Measurements from ENCODE around the gene LIPC.

Gene LIPC

DNA sequence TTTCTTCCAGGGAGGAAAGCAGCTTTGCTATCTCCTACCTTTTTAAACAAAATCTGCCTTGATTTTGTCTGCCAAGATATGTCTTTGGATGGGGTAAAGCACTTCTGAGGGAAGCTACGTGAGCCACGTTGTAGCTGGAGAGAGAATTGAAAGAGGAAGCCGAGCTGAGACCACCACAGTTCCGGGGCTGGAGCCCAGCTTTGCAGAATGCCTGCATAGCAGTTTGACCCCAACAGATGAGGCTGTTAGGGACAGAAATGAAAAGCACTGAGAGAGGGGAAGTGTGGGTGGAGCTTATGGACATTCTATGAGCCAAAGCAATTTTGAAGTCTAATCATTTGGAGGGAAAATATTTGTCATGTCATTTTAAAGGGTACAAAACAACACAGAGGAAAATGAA lies 45.4 kb downstream of the LIPC start:
- no peak for DNase-seq

DNA sequence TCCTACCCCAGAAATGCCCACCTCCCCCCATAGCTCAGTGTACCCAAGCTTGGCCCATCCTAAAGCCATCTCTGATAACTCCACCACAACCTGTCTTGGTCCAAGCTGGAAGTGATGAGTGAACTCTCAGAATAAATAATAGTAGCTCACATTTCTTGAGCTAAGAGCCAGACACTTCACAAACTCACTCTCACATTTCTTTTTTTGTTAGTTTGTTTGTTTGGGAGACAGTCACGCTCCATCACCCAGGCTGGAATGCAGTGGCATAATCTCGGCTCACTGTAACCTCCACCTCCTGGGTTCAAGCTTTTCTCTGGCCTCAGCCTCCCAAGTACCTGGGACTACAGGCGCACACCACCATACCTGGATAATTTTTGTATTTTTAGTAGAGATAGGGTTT lies 46.2 kb downstream of the LIPC start:
- DNase-seq: no peak

DNA sequence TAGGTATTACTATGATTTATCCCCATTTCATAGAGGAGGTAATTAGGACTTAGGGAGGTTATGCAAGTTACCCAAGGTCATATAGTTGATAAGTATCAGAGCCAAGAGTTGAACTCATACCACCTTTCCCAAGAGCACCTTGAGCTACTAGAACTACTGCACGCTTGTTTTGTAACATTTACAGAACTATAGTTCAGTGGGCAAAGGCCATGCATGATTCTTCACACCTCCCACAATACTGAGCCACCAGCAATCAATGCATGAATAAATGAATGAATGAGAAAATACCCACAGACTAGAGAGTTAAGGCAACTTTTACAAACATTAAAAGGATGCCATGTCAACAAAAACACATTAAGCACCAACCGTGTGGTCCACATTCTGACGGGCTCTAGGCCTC lies 46.8 kb downstream of the LIPC start:
- no peak for DNase-seq

DNA sequence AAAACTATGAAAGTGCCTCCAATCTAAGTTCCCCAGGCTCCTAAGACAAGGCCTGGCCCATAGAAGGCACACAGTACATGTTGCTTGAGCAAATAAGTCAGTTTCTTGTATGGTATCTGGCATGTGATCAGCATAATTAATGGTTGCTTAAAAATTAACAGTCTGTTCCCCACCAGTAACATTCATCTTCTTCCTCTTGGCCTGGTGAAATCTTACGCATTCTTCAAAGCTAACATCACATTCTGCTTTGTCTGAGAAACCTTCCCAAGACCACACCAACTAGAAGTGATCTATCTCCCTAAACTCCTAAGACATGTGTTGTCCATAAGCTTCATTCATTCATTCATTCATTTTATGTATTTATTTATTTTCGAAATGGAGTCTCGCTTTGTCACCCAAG lies 48.1 kb downstream of the LIPC start:
- DNase-seq: no peak

DNA sequence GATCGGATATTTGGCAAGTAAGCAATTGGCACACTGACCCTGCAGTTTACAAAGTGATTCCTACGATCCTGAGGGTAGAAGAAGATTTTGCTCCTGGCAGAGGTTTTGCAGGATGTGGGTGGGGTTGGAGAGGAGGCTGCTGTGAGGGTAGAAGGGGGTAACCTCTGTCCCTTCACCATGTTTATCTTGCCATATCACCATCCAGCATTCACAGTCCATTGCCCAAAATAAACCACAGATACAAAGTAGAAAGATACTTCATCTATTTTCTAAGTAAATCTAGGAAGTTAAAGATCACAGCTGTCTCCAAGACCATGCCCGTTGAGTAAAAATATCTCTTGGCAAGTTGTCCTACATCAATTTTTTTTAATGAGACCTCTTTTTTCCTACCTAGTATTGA lies 51.6 kb downstream of the LIPC start:
- no peak for DNase-seq

DNA sequence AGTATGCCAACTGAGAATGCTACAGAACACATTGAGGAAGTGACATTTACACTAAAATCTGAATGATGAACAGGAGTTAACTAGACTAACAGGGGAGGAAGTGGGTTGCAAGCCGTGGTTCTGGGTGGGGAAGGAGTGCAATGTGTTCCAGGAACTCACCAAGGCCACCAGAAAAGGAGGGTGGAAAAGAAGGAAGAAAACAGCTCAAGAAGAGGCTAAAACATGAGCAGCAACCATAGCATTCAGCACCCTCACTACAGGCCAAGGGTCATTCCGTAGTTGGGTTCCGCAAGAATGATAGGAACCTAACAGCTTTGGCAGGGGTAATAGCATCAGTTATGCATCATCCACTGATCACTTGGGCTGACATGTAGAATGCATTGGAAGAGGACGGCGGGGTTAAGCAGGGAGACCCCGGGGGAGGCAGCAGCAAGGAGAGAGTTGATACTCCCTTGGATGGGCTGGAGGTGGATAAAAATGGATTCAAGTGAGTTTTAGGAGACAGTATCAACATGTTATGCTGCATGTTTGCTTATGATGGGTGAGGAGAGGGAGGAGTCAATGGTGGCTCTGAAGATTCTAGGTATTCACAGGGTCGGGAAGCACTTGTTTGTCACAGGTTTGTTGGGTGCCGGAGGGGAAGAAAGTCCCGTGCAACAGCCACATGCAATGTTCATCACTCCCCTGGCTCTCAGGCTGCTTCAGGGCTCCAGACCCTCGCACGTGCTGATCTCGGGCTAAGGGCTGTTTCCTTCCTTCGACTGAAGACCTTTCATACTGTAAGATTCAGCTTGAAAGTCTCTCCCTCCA lies 53.2 kb downstream of the LIPC start:
- peak in 1 of 2 experiments; percentile 22 for DNase-seq

DNA sequence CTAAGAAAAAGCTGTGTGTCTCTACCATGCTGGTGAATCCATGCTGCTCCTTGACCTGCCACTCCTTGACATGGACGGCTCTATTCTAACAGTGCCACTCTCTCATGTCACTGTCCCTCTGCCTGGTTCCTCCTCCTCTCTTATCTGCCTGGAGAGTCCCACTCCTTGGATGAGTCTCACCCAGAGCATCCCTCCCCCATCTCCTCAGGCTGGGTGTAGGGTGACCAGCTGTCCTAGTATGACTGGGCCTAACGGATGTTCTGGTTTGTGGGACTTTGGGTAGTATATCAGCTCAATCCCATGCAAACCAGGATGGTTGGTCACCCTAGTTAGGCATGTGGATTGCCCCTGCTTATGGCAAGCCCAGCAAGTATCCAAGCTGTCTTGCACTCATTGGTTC lies 54.3 kb downstream of the LIPC start:
- DNase-seq: no peak

DNA sequence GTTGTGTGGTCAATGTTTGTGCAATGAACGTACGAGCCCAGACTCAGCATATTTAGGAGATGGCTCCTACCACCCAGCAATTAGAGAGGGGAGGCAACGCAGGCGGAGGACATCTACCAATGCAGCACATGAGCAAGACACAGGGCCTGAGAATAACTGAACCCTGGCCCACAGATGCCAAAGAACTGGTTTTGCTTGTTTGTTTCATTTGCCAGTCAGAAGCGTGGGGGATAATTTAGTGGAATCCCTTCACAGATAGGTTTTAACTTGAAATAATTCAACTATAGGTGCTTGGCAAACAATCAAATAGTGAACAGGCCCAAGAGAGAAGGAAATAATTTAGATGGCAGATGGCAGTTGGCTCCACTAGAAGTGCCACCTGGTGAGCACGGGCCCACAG lies 54.8 kb downstream of the LIPC start:
- no peak for DNase-seq

DNA sequence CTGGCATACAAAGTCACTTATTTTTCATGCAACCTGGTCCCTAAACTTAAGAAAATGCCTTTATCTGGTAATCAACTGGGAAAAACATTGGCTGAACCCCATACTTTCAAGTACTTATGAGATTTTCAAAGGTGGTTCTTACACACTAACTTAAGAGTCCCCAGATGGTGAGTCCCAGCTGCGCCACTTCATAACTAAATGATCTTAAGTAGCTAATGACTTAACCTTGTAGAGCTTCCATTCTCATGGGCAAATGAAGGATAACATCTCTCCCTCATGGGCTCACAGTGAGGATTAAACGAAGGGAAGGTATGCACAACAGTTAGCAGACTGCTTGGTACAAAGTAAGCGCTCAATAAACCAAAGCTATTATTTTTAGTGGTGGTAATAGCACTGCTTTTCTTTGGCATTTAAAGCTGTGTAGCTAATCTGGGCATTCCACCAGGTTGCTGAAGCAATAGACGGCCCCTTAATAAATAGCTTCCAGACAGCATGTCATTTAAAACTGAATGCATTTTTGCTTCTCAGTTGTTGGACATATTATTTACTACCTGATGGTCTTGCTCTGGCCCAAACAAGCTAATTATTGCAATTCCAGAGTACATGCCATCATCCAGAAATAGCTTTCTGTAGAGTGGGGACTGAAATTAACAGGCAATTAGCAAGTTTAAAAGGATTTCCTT lies 55.4 kb downstream of the LIPC start:
- no peak for DNase-seq

DNA sequence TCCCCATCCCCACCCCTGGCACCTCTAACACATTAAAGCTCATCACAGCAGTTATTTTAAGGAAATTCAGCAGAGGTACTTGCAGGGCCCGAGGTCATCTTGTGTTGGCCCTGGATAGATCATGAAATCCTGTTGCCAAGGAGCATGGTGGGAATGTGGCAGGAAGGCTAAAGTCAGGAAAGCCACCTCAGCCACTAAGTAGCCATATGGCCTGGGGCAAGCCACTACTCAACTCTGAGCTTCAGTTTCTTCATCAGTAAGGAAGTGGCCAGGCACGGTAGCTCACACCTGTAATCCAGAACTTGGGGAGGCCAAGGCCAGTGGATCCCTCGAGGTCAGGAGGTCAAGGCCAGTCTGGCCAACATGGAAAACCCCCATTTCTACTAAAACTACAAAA lies 55.9 kb downstream of the LIPC start:
- no peak for DNase-seq

DNA sequence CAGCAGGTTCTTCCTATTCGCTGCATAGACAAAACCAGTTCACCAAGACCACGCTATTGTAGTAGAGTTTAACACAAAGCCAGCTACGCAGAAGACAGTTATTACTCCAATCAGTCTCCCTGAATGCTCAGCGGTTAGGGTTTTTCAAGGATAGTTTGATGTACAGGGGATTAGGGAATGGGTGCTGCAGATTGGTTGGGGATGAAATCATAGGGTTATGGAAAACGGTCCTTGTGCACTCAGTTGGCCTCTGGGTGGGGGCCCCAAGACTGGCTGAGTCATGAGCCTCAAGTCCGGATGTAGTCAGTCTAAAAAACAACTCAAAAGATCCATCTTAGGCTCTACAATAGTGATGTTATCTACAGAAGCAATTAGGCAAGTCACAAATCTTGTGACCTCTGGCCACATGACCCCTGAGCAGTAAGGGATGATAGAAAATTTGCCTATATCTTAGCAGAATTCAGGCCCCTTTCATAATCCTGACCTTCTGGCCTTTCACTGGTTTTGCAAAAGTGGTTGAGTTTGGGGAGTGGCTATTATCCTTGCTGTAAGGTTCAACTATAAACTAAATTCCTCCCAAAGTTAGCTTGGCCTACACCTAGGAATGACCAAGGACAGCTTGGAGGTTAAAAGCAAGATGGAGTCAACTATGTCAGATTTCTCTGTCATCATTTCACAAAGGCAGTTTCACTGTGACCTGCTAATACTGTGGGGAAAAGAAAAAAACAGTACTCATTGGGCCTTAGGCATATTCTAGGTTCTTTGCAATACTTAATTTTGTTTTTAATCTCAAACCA lies 57.7 kb downstream of the LIPC start:
- DNase-seq: no peak

DNA sequence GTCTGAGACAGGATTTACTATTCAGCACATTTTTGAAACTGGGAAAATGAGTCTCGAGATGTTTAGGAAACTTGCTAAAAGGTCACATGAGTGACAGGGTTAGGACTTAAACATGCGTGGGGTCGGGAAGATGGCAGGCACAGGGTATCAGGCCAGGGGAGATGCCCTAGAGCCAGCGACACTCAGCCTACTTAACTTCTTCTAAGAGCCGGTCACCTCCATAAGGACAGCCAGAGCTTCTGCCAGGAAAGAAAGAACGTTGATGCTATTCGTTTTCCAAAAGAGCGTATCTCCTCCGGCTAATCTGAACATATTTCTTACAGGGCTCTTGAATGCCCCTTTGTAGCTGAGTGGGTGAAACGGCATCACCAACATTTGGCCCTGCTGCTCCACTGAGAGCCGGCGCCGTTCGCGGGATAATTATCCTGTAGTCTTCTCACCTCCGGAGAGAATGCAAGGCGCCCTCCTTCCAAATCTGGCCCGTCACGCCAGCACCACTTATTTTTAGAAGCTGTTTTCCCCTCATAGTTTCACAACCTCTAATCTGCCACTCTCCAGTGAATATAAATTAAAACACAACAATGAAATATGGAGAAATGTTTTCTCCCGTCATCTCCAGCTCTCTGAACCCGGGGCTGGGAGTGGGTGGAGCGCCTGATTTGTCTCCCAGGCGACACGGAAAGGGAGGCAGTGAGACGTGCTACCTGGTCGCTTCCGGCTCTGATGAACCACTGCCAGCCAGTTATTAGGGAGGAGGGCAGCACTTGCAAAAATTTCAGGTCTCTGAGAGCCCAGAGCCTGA lies 58.5 kb downstream of the LIPC start:
- no peak for DNase-seq

DNA sequence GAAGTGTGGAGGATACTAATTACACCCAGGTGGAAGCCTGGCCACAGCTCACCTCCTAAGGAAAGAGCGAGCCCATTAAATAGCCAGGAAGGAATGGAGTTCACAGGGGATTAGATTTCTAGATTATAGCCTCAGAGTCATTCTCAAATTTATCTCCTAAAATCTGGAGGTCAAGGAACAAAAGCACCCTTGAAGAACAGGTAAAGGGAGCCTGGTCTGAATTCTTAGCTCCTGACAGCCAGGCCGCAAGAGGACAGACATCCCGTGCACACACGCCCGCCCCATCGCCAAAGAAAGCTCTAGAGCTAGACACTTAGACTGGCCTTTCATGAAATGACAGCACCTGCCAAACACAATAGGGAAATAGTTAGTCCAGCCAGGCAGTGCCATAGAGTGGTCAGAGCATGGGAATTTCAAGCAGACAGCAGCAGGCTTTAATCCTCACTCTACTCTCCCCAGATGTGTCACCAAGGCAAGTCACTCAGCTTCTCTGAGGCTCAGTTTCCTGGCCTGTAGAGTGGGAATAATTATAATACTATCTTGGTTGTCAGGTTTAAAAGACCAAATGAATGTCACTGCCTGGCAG lies 59.2 kb downstream of the LIPC start:
- no peak for DNase-seq

DNA sequence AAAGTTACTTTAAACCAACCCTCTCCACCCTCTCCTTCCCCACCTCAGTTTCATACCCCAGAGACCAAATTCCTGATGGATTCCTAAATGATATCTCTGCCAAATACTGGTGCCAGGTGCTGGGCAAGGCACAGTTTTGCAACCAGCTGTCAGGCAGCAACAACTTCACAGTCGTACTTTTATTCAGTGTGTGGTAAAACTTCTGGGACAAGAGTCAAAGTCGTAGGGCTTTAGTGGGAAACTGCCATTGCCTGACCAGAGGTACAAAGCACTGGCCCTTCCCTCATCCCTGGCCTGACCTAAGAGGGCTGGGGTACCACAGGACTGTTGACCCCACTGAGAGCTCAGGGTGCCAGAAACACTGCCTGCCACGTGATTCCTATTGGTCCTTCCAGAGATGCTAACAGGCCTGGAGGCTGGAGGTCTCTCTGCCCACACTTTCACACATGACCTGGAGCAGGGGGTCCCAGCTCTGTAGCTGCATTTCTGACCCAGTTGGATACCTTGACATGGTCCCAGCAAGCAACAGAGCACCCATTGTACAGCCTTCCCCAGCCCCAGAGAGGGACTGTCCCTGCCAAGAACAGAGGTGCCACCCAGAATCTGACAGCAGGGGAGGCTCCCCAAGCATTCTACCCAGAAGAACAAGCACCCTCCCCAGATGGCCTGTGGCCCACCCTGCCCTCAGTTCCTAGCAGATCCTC lies 59.9 kb downstream of the LIPC start:
- no peak for DNase-seq

DNA sequence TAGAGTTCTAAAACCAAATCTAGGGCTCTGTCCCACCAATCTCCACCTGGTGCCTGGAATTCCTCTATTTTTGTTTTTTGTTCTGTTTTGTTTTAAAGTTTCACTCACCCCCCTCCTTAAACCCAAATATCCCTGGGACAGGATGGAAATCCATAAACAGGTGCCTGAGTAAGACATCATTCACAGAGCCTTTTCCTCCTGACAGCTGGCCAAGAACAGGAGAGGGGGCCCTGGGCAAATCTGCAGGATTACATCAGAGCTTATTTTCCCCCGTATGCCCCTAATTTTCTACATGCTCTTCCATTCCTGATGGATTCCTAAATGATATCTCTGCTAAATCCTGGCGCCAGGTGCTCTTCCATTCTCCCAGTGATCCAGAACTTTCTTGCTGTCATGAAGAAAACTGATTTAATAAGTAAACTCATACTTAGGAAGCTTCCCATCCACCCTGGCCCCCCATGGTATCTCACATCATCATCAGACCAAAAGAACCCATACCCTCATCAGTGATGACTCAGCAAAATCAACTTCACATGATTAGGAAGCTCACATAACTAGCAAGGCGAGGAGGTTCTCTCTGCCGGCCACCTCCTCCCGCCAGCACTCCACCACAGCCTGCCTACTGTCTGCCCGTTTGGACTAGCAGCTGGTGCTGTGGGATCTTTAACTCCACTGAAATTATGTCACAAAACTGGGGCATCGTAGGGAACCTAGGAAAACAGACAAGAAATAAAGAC lies 61.0 kb downstream of the LIPC start:
- no peak for DNase-seq

DNA sequence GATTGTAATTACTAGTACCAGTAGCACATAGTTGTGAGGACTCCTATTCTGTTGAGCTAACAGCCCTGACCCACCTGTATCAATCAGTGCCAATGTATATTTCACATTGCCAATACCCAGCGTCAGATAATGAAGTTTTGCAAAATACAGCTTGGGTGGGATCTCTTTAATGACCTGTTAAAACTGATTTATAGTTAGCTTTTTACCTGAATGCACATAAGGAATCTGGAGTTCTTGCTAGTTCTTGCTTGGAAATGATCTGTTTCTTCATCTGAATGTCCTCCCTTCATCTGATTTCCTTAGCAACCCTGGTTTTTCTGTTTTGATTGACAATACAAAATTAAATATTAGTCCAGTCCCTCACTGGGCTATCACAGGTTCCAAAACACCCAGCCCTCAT lies 62.8 kb downstream of the LIPC start:
- DNase-seq: no peak

DNA sequence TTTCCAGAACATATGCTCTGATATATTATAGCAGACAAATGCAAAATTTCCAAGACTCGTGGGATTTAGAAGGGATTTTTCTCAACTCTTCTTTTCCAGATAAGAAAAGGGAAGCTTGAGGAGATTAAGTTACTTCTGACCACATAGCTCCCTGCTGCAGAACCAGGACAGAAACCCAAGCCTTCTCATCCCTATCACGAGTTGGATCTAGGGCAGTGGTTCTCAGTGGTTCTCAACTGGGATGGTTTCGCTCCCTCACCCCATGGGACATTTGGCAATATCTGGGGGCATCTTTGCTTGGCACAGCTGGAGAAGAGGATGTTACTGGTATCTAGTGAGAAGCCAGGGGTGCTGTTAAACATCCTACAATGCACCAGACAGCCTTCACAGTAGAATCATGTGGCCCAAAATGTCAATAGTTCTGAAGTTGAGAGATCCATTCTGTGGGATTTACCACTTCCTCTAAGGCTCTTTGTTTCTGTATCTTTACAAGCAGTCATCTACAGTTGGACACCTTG lies 64.2 kb downstream of the LIPC start:
- no peak for DNase-seq

DNA sequence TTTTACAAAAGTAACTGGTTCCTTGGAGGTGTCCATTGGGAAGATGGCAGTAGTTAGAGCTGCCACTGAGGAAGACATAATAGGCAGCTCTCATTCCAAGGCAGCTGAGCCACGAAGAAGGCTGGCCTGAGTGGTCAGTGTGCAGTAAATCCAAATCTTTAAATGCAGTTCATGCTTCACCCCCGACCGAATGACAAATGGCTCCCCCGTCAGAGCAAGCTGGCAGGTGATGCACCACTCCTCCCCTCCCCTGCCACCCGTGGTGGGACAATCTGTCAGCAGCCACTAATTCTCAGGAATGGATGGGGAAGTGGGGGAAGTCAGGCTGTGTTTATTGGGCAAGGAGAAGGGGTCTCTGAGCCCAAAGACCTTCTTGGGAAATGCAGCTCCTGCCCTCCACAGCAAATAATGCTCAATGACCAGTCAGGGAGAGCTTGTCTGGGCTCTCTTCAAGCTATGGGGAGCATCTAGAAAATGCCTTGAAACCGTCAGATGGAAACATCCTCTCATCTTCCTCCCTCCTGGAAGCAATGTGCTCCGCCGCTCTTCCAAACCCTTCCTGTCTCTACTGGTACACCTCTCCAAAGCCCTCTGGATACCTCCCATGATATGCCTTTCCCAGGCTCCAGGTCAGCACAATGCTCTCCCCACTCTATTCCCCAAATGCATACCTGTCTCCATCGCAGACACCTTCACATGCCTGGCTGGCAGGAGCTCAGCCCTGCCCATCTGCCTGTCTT lies 65.4 kb downstream of the LIPC start:
- no peak for DNase-seq

DNA sequence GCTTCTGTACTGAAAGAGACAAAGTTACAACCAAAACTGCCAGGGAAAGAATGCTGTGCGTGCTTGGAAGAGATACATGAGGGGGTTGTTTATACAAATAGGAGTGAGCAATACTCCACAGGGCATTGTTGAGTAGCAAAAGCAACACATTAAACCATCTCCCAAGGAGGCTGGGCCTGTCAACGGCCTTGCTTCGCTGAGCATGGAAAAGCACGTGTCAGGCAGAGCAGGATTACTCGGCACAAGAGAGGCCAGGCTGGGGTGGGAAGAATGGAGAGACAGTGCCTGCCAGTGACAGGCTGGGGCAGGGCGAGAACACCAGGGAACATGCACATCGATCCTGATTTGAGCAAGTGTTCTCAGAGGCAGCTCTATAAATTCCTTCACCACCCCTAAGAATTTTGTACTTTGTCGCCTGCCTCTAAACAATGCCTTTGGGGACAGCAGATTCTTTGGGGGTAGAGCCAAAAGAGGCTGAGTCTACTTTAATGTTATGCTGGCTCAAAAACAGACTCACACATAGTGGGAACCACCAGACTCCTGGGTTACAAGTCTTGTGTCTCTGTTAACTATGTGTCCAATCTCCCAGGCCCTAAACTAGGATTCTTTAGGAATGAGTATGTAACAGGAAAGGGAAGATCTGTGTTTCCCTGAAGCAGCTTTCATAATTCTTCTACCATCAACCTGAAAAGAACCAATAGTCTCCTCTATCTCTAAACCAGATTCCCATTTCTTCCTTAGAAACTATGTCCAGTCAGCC lies 67.2 kb downstream of the LIPC start:
- no peak for DNase-seq

All from stimulated activated CD4-positive, alpha-beta T cell treated with anti-CD3 and anti-CD28 coated beads, Interleukin-4, amount 100 ng/mL, for 4 hours (primary cell).